Small intestine (tissue), 7 donors: Measurements from ENCODE around the gene UBE2R2. TPM values are rescaled to one million over a fixed set of nuclear protein-coding genes. Genes with fewer than 3 reads are reported as not detected.
"Not testable (repeated sequence)": the region's sequence is repeated elsewhere in the genome, so short reads cannot be mapped to it uniquely, and the experiment has no call there.

Experiments used
- DNase-seq, 2 donors: peaks; one replicate each; pipeline versions ENCODE4 v3.0.0 to v3.0.0-alpha.2; 2013
- FAIRE-seq: peaks from 2 replicates; lab custom pipeline; 2012; peaks lifted over from hg19 to GRCh38; lab: Jason Lieb, UNC
- H3K27ac ChIP-seq, 3 donors: one replicate each; pipeline ENCODE4 v1.5.1; 2013; ENCODE audit warnings: low read length in 2 of 3, mild to moderate bottlenecking in 2 of 3, control low read depth in 1 of 3, inconsistent platforms in 1 of 3, low read depth in 1 of 3, moderate library complexity in 1 of 3
- H3K27me3 ChIP-seq, 3 donors: one replicate each; pipeline ENCODE4 v1.6.1; 2013; ENCODE audit warnings: low read length in 3 of 3, inconsistent platforms in 1 of 3; ENCODE audit not compliant: control insufficient read depth in 3 of 3, insufficient read depth in 3 of 3
- H3K36me3 ChIP-seq, 3 donors: one replicate each; pipeline ENCODE4 v1.6.1; 2013; ENCODE audit warnings: low read length in 3 of 3, inconsistent platforms in 1 of 3, low read depth in 1 of 3, mild to moderate bottlenecking in 1 of 3, moderate library complexity in 1 of 3; ENCODE audit not compliant: control insufficient read depth in 3 of 3, insufficient read depth in 2 of 3
- H3K4me1 ChIP-seq, 3 donors: one replicate each; pipeline ENCODE4 v1.6.1; 2013; ENCODE audit warnings: low read length in 2 of 3, inconsistent platforms in 1 of 3, low read depth in 1 of 3, mild to moderate bottlenecking in 1 of 3, moderate library complexity in 1 of 3; ENCODE audit not compliant: control insufficient read depth in 3 of 3, insufficient read depth in 2 of 3
- H3K4me3 ChIP-seq, 3 donors: one replicate each; pipeline ENCODE4 v1.5.1; 2013; ENCODE audit warnings: low read length in 3 of 3, control low read depth in 1 of 3, inconsistent platforms in 1 of 3, low read depth in 1 of 3, mild to moderate bottlenecking in 1 of 3, moderate library complexity in 1 of 3
- H3K9me3 ChIP-seq, 2 donors: one replicate each; pipeline ENCODE4 v1.6.1; 2013; ENCODE audit warnings: low read depth in 1 of 2, low read length in 1 of 2; ENCODE audit not compliant: control insufficient read depth in 2 of 2, insufficient read depth in 1 of 2
- WGBS, 3 donors: extraction: QIAGEN DNeasy Blood & Tissue Kit; methylation state at CpG; one replicate each; pipeline ENCODE4 v1.1.7; 2013; 5-methylcytosine and 5-hydroxymethylcytosine counted together
- polyA plus RNA-seq, 4 donors: library from polyadenylated mRNA; stranded (reverse) in 3 of 4; unstranded in 1 of 4; fragments of 200-250 nt in 3 of 4; fragments of 120-200 nt in 1 of 4; gene quantifications; one replicate each; pipeline versions ENCODE4 v1.2.1 to v1.2.3, GENCODE V29; 2013
- donor health status: healthy with polysubstance abuse.
- donor health status: control.
- donor health status: control.
- donor health status: Bipolar disorder and iron deficiency.
- donor health status: healthy.

UBE2R2 gene
- polyA plus RNA-seq, 4 donors, result 22.5 to 48.2 (median 36.0) TPM

- DNase-seq (no peak), FAIRE-seq (no peak)
- Histone ChIP-seq H3K36me3 (peaks cover 0 to 27% (median 0%) of the 10 kb centered on the region in 3 donors), H3K9me3 (no peaks in the 10 kb centered on the region), H3K27ac (no peak overlapping the region), H3K4me1 (peaks cover 0 to 5% (median 5%) of the 10 kb centered on the region in 3 donors), H3K4me3 (no peak overlapping the region), H3K27me3 (no peaks in the 10 kb centered on the region)
- 48 to 88% (median 60%) methylated on average over 4 of the region's 4 CpGs for WGBS, 3 donors
These were observed 20.2 kb downstream of the UBE2R2 start for GRCh38 chr9:33837138-33837537.

- Histone ChIP-seq H3K4me3 (no peak overlapping the region), H3K36me3 (peaks cover 0 to 27% (median 0%) of the 10 kb centered on the region in 3 donors), H3K4me1 (peaks cover 0 to 4% (median 4%) of the 10 kb centered on the region in 3 donors), H3K27ac (no peak overlapping the region), H3K27me3 (no peaks in the 10 kb centered on the region), H3K9me3 (no peaks in the 10 kb centered on the region)
- WGBS, 3 donors, result 36 to 61% (median 45%) methylated on average over 2 of the region's 2 CpGs
- no peak for DNase-seq
- FAIRE-seq, result no peak
These were observed 23.4 kb downstream of the UBE2R2 start for GRCh38 chr9:33840381-33840780.

- Histone ChIP-seq H3K27me3 (no peaks in the 10 kb centered on the region), H3K36me3 (peaks cover 0 to 22% (median 0%) of the 10 kb centered on the region in 3 donors), H3K9me3 (no peaks in the 10 kb centered on the region), H3K27ac (peak overlapping the region in 1 of 3 donors; percentile 38), H3K4me1 (peaks cover 0 to 3% (median 0%) of the 10 kb centered on the region in 3 donors), H3K4me3 (no peak overlapping the region)
- no peak for DNase-seq
- 79 to 90% (median 85%) methylated on average over 5 of the region's 5 CpGs for WGBS, 3 donors
- FAIRE-seq, result no peak
These were observed 26.5 kb downstream of the UBE2R2 start for GRCh38 chr9:33843312-33843961.

GRCh38 chr9:33846231-33846630 is 29.3 kb downstream of the UBE2R2 start:
- WGBS, 3 donors, result 82 to 86% (median 83%) methylated on average over 4 of the region's 4 CpGs
- Histone ChIP-seq H3K4me1 (peaks cover 0 to 4% (median 0%) of the 10 kb centered on the region in 3 donors), H3K4me3 (no peak overlapping the region)

GRCh38 chr9:33847894-33848205 is 30.9 kb downstream of the UBE2R2 start:
- H3K36me3 ChIP-seq, result peaks cover 0 to 13% (median 0%) of the 10 kb centered on the region in 3 donors
- H3K27ac ChIP-seq, H3K27me3 ChIP-seq, H3K4me3 ChIP-seq, DNase-seq, H3K4me1 ChIP-seq, FAIRE-seq, H3K9me3 ChIP-seq: not testable (repeated sequence)
- 94 to 96% (median 95%) methylated on average over 3 of the region's 3 CpGs for WGBS, 3 donors

More at GRCh38 chr9:33846231-33846630, 29.3 kb downstream of the UBE2R2 start:
- Histone ChIP-seq H3K27ac (no peak overlapping the region), H3K9me3 (no peaks in the 10 kb centered on the region), H3K36me3 (peaks cover 0 to 18% (median 0%) of the 10 kb centered on the region in 3 donors), H3K27me3 (no peaks in the 10 kb centered on the region)
- FAIRE-seq (no peak), DNase-seq (no peak)

- 49 to 80% (median 58%) methylated on average over 4 of the region's 4 CpGs for WGBS, 3 donors
- Histone ChIP-seq H3K4me3 (no peak overlapping the region), H3K27me3 (no peaks in the 10 kb centered on the region), H3K36me3 (peaks cover 0 to 7% (median 2%) of the 10 kb centered on the region in 3 donors), H3K27ac (no peak overlapping the region), H3K9me3 (no peaks in the 10 kb centered on the region), H3K4me1 (peaks cover 0 to 4% (median 0%) of the 10 kb centered on the region in 3 donors)
- no peak for FAIRE-seq
- DNase-seq, result no peak
These were observed 33.3 kb downstream of the UBE2R2 start for GRCh38 chr9:33850267-33850629.

GRCh38 chr9:33850677-33851076 is 33.7 kb downstream of the UBE2R2 start:
- peaks cover 0 to 8% (median 2%) of the 10 kb centered on the region in 3 donors for H3K36me3 ChIP-seq
- FAIRE-seq, result no peak
- no peak for DNase-seq

GRCh38 chr9:33851301-33851700 is 34.3 kb downstream of the UBE2R2 start:
- Histone ChIP-seq H3K9me3 (no peaks in the 10 kb centered on the region), H3K36me3 (peaks cover 0 to 7% (median 2%) of the 10 kb centered on the region in 3 donors), H3K27ac (no peak overlapping the region), H3K4me3 (no peak overlapping the region), H3K27me3 (no peaks in the 10 kb centered on the region), H3K4me1 (peaks cover 0 to 4% (median 2%) of the 10 kb centered on the region in 3 donors)
- FAIRE-seq (no peak), DNase-seq (no peak)
- WGBS, 3 donors, result 39 to 52% (median 44%) methylated on average over 1 of the region's 1 CpG

More at GRCh38 chr9:33850677-33851076, 33.7 kb downstream of the UBE2R2 start:
- Histone ChIP-seq H3K9me3 (no peaks in the 10 kb centered on the region), H3K27ac (no peak overlapping the region), H3K27me3 (no peaks in the 10 kb centered on the region), H3K4me3 (no peak overlapping the region), H3K4me1 (peaks cover 0 to 4% (median 0%) of the 10 kb centered on the region in 3 donors)
